ENCODE results near the gene KRT222. TPM values are rescaled to one million over a fixed set of nuclear protein-coding genes. Genes with fewer than 3 reads are reported as not detected.
A peak's percentile ranks its signal among the peaks of the same experiment; 100 is the strongest.

KRT222 gene
- total and polyA plus RNA-seq, 3 experiments from 2014 or later = not detected

GRCh38 chr17:40621019-40621418, 44.0 kb downstream of the KRT222 start:
- no peaks in the 10 kb centered on the region for H3K36me3 Mint-ChIP-seq
- peaks cover 41% of the 10 kb centered on the region for H3K4me1 ChIP-seq (ENCODE audit: insufficient read depth, low read length)
- CTCF ChIA-PET = interaction anchor here (0.7 to 3.9 kb wide), 3 partner anchors 8 to 59 kb away, joined by 3 to 42 read pairs (median 11); partner anchors contain the start of gene CCR7
- H3K9me3 ChIP-seq (ENCODE audit: low read length) = no peaks in the 10 kb centered on the region
- no peak overlapping the region for H3K4me3 ChIP-seq (ENCODE audit: low read length)
- H3K4me1 Mint-ChIP-seq = peaks cover 27 to 57% (median 52%) of the 10 kb centered on the region in 3 donors
- H3K36me3 ChIP-seq (ENCODE audit: insufficient read depth, low read length) = no peaks in the 10 kb centered on the region
- no peak overlapping the region for H3K27ac ChIP-seq (ENCODE audit: low read depth, low read length)
- peak overlapping the region in 3 of 8 donors; percentile 37 to 74 (median 47) for H3K27ac Mint-ChIP-seq
- H3K27me3 ChIP-seq (ENCODE audit: insufficient read depth, low read length, poor library complexity, severe bottlenecking) = peaks cover 2% of the 10 kb centered on the region
- no peaks in the 10 kb centered on the region for H3K9me3 Mint-ChIP-seq
- DNase-seq = no peak
- H3K27me3 Mint-ChIP-seq = peaks cover 0 to 2% of the 10 kb centered on the region in 2 donors
- H3K4me3 Mint-ChIP-seq = no peak overlapping the region
- POLR2A ChIA-PET = interaction anchor here (0.6 to 0.7 kb wide), 2 partner anchors 72 to 73 kb away, joined by 3 read pairs; no protein-coding TSS in a partner anchor

- H3K27ac Mint-ChIP-seq = peak overlapping the region in 1 of 8 donors; percentile 87
- Histone ChIP-seq H3K4me1 (ENCODE audit: insufficient read depth, low read length) (peaks cover 61% of the 10 kb centered on the region), H3K9me3 (ENCODE audit: low read length) (no peaks in the 10 kb centered on the region), H3K27me3 (ENCODE audit: insufficient read depth, low read length, poor library complexity, severe bottlenecking) (peaks cover 2% of the 10 kb centered on the region), H3K36me3 (ENCODE audit: insufficient read depth, low read length) (no peaks in the 10 kb centered on the region), H3K27ac (ENCODE audit: low read depth, low read length) (no peak overlapping the region), H3K4me3 (ENCODE audit: low read length) (no peak overlapping the region)
- CTCF ChIA-PET = interaction anchor here (0.6 to 3.9 kb wide), 26 partner anchors 9 to 259 kb away, joined by 3 to 42 read pairs (median 4); partner anchors contain the start of genes CCR7 and SMARCE1
- POLR2A ChIA-PET = interaction anchor here (1.0 to 1.4 kb wide), 3 partner anchors 16 to 59 kb away, joined by 3 read pairs; no protein-coding TSS in a partner anchor
- DNase-seq = no peak
- no peaks in the 10 kb centered on the region for H3K36me3 Mint-ChIP-seq
- no peaks in the 10 kb centered on the region for H3K9me3 Mint-ChIP-seq
- H3K4me1 Mint-ChIP-seq = peaks cover 38 to 68% (median 61%) of the 10 kb centered on the region in 3 donors
- peaks cover 0 to 2% of the 10 kb centered on the region in 2 donors for H3K27me3 Mint-ChIP-seq
- H3K4me3 Mint-ChIP-seq = no peak overlapping the region
Measured at GRCh38 chr17:40618754-40619625, 46.0 kb downstream of the KRT222 start.

GRCh38 chr17:40617678-40618240, 47.2 kb downstream of the KRT222 start:
- Histone ChIP-seq H3K27ac (ENCODE audit: low read depth, low read length) (no peak overlapping the region), H3K4me3 (ENCODE audit: low read length) (no peak overlapping the region), H3K36me3 (ENCODE audit: insufficient read depth, low read length) (no peaks in the 10 kb centered on the region), H3K4me1 (ENCODE audit: insufficient read depth, low read length) (peaks cover 67% of the 10 kb centered on the region), H3K27me3 (ENCODE audit: insufficient read depth, low read length, poor library complexity, severe bottlenecking) (peaks cover 2% of the 10 kb centered on the region), H3K9me3 (ENCODE audit: low read length) (no peaks in the 10 kb centered on the region)
- no peaks in the 10 kb centered on the region for H3K9me3 Mint-ChIP-seq
- H3K27ac Mint-ChIP-seq = peak overlapping the region in 1 of 8 donors; percentile 55
- DNase-seq = no peak
- H3K4me3 Mint-ChIP-seq = no peak overlapping the region
- ChIA-PET CTCF (interaction anchor here (0.7 to 7.7 kb wide), 4 partner anchors 11 to 69 kb away, joined by 3 to 108 read pairs (median 6); partner anchors contain the start of gene CCR7), POLR2A (no interaction called here)
- H3K4me1 Mint-ChIP-seq = peaks cover 40 to 74% (median 66%) of the 10 kb centered on the region in 3 donors
- peaks cover 0 to 2% of the 10 kb centered on the region in 2 donors for H3K27me3 Mint-ChIP-seq
- no peaks in the 10 kb centered on the region for H3K36me3 Mint-ChIP-seq

- Mint-ChIP-seq H3K4me3 (peak overlapping the region in 1 of 7 donors; percentile 7), H3K36me3 (no peaks in the 10 kb centered on the region), H3K27me3 (peaks cover 0 to 2% of the 10 kb centered on the region in 2 donors), H3K9me3 (no peaks in the 10 kb centered on the region), H3K27ac (peak overlapping the region in 4 of 8 donors; percentile 29 to 91 (median 78)), H3K4me1 (peaks cover 39 to 74% (median 66%) of the 10 kb centered on the region in 3 donors)
- POLR2A ChIA-PET = no interaction called here
- no peak overlapping the region for H3K4me3 ChIP-seq (ENCODE audit: low read length)
- no peak overlapping the region for H3K27ac ChIP-seq (ENCODE audit: low read depth, low read length)
- CTCF ChIA-PET = interaction anchor here (2.7 to 7.7 kb wide), 3 partner anchors 14 to 61 kb away, joined by 15 to 108 read pairs (median 20); partner anchors contain the start of gene CCR7
- H3K4me1 ChIP-seq (ENCODE audit: insufficient read depth, low read length) = peaks cover 67% of the 10 kb centered on the region
- H3K9me3 ChIP-seq (ENCODE audit: low read length) = no peaks in the 10 kb centered on the region
- peaks cover 2% of the 10 kb centered on the region for H3K27me3 ChIP-seq (ENCODE audit: insufficient read depth, low read length, poor library complexity, severe bottlenecking)
- H3K36me3 ChIP-seq (ENCODE audit: insufficient read depth, low read length) = no peaks in the 10 kb centered on the region
- no peak for DNase-seq
Measured at GRCh38 chr17:40616592-40616991, 48.4 kb downstream of the KRT222 start.

GRCh38 chr17:40615841-40616476, 49.0 kb downstream of the KRT222 start:
- peaks cover 71% of the 10 kb centered on the region for H3K4me1 ChIP-seq (ENCODE audit: insufficient read depth, low read length)
- no peaks in the 10 kb centered on the region for H3K36me3 ChIP-seq (ENCODE audit: insufficient read depth, low read length)
- Mint-ChIP-seq H3K36me3 (no peaks in the 10 kb centered on the region), H3K27ac (peak overlapping the region in 7 of 8 donors; percentile 26 to 91 (median 88)), H3K27me3 (peaks cover 0 to 2% of the 10 kb centered on the region in 2 donors), H3K9me3 (no peaks in the 10 kb centered on the region), H3K4me3 (peak overlapping the region in 2 of 7 donors; percentile 52 to 66), H3K4me1 (peaks cover 39 to 74% (median 69%) of the 10 kb centered on the region in 3 donors)
- CTCF ChIA-PET = interaction anchor here (0.7 to 7.7 kb wide), 20 partner anchors 10 to 258 kb away, joined by 3 to 108 read pairs (median 4); partner anchors contain the start of genes CCR7 and SMARCE1
- no peak overlapping the region for H3K27ac ChIP-seq (ENCODE audit: low read depth, low read length)
- H3K9me3 ChIP-seq (ENCODE audit: low read length) = no peaks in the 10 kb centered on the region
- no peak for DNase-seq
- POLR2A ChIA-PET = interaction anchor here (0.6 to 2.0 kb wide), 11 partner anchors 9 to 83 kb away, joined by 3 to 14 read pairs (median 4); no protein-coding TSS in a partner anchor
- peak overlapping the region; percentile 25 for H3K4me3 ChIP-seq (ENCODE audit: low read length)
- H3K27me3 ChIP-seq (ENCODE audit: insufficient read depth, low read length, poor library complexity, severe bottlenecking) = peaks cover 2% of the 10 kb centered on the region

GRCh38 chr17:40615068-40615840, 49.7 kb downstream of the KRT222 start:
- no peaks in the 10 kb centered on the region for H3K9me3 ChIP-seq (ENCODE audit: low read length)
- H3K36me3 ChIP-seq (ENCODE audit: insufficient read depth, low read length) = no peaks in the 10 kb centered on the region
- Mint-ChIP-seq H3K27ac (peak overlapping the region; percentile 26 to 93 (median 88)), H3K9me3 (no peaks in the 10 kb centered on the region), H3K27me3 (peaks cover 0 to 2% of the 10 kb centered on the region in 2 donors), H3K36me3 (no peaks in the 10 kb centered on the region), H3K4me3 (peak overlapping the region in 5 of 7 donors; percentile 33 to 66 (median 49)), H3K4me1 (peaks cover 39 to 74% (median 68%) of the 10 kb centered on the region in 3 donors)
- DNase-seq = peak in 3 of 5 donors; percentile 41 to 79 (median 57)
- H3K4me1 ChIP-seq (ENCODE audit: insufficient read depth, low read length) = peaks cover 74% of the 10 kb centered on the region
- POLR2A ChIA-PET = interaction anchor here (0.6 to 2.0 kb wide), 12 partner anchors 8 to 1073 kb away, joined by 3 to 14 read pairs (median 4); no protein-coding TSS in a partner anchor
- no peak overlapping the region for H3K27ac ChIP-seq (ENCODE audit: low read depth, low read length)
- peaks cover 2% of the 10 kb centered on the region for H3K27me3 ChIP-seq (ENCODE audit: insufficient read depth, low read length, poor library complexity, severe bottlenecking)
- peak overlapping the region; percentile 25 for H3K4me3 ChIP-seq (ENCODE audit: low read length)
- CTCF ChIA-PET = interaction anchor here (0.6 to 7.7 kb wide), 23 partner anchors 10 to 257 kb away, joined by 3 to 108 read pairs (median 4); partner anchors contain the start of genes CCR7 and SMARCE1

All from CD8-positive, alpha-beta memory T cell (primary cell).